ENCODE data around the gene GIGYF2.

- TF ChIP-seq, protein P1, sequence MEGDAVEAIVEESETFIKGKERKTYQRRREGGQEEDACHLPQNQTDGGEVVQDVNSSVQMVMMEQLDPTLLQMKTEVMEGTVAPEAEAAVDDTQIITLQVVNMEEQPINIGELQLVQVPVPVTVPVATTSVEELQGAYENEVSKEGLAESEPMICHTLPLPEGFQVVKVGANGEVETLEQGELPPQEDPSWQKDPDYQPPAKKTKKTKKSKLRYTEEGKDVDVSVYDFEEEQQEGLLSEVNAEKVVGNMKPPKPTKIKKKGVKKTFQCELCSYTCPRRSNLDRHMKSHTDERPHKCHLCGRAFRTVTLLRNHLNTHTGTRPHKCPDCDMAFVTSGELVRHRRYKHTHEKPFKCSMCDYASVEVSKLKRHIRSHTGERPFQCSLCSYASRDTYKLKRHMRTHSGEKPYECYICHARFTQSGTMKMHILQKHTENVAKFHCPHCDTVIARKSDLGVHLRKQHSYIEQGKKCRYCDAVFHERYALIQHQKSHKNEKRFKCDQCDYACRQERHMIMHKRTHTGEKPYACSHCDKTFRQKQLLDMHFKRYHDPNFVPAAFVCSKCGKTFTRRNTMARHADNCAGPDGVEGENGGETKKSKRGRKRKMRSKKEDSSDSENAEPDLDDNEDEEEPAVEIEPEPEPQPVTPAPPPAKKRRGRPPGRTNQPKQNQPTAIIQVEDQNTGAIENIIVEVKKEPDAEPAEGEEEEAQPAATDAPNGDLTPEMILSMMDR (IDR thresholded peaks at IDR 0.05): no peak
- TF ChIP-seq POLR2A (IDR thresholded peaks at IDR 0.05): no peak
Measured at GRCh38 chr2:232666051-232666805, 30.9 kb upstream of the GIGYF2 start.
